Articular chondrocyte of knee joint (primary cell): ENCODE results near the gene SPTBN5. TPM values are rescaled to one million over a fixed set of nuclear protein-coding genes. Genes with fewer than 3 reads are reported as not detected.

Experiments
- small RNA-seq: library from RNA; depleted of rRNA; stranded (forward); fragments of <200 nt; gene quantifications from one replicate; pipeline ENCODE3, GENCODE V24; 2012
- total RNA-seq: library from RNA; depleted of rRNA; stranded (reverse); fragments of >200 nt; gene quantifications from 2 replicates; pipeline ENCODE4 v1.2.3, GENCODE V29; 2012

Gene SPTBN5
- total RNA-seq, result 0.13 and 0.22 TPM in 2 replicates

GRCh38 chr15:41893422-41894250, at the start of gene SPTBN5:
TSS of gene SPTBN5 (minus strand) at chr15:41894053. CDS start at chr15:41893497, 556 bp downstream.

GRCh38 chr15:41838400-41838897, 55.4 kb downstream of the SPTBN5 start, which contains the start of gene PLA2G4B:
TSS of gene PLA2G4B (plus strand) at chr15:41838847. CDS start at chr15:41838914, 67 bp downstream.

GRCh38 chr15:41827880-41828806, 65.7 kb downstream of the SPTBN5 start, which contains the start of gene JMJD7:
TSS of gene JMJD7 (plus strand) at chr15:41828092. CDS start at chr15:41828125, 33 bp downstream.

Small RNA genes lying within 50 kb of the gene (small RNA-seq; reads per million reads assigned to genes)
- gene JMJD7-PLA2G4B (not detected), gene MIR4310 (not detected), gene RNA5SP393 (not detected)

Other genes starting within 250 kb of the SPTBN5 start
- gene MGA, start 233.6 kb downstream of the SPTBN5 start, total RNA-seq, result 46.3 and 54.9 TPM in 2 replicates
- gene MAPKBP1, start 119.6 kb downstream of the SPTBN5 start, total RNA-seq, result 17.1 and 20.1 TPM in 2 replicates
- gene JMJD7, start 66.0 kb downstream of the SPTBN5 start, total RNA-seq, result 2.7 and 3.1 TPM in 2 replicates
- 0.32 and 1.6 TPM in 2 replicates for gene PLA2G4B, start 55.2 kb downstream of the SPTBN5 start, total RNA-seq
- 14.4 and 14.5 TPM in 2 replicates for gene EHD4, start 78.5 kb upstream of the SPTBN5 start, total RNA-seq
- not detected in 2 replicates for gene PLA2G4E, start 127.0 kb upstream of the SPTBN5 start, total RNA-seq
- not detected in 2 replicates for gene PLA2G4D, start 200.5 kb upstream of the SPTBN5 start, total RNA-seq